HEK293T (cell line): ENCODE data around the gene VAV2.

Experiments
- BHLHE40 ChIP-seq: fragments of 450-650 bp; IDR thresholded peaks from 2 replicates; pipeline ENCODE4 v1.6.1; 2016; ENCODE audit warnings: mild to moderate bottlenecking, moderate library complexity, borderline replicate concordance
- FOXA1 ChIP-seq: fragments of 450-650 bp; IDR thresholded peaks from 2 replicates; pipeline ENCODE4 v1.6.1; 2016; ENCODE audit warnings: mild to moderate bottlenecking
- L3MBTL2 ChIP-seq: fragments of 450-650 bp; conservative IDR thresholded peaks from 2 replicates; pipeline ENCODE4 v1.6.1; 2016; ENCODE audit warnings: mild to moderate bottlenecking
- SUZ12 ChIP-seq: fragments of 450-650 bp; IDR thresholded peaks from 2 replicates; pipeline ENCODE4 v1.6.1; 2016; ENCODE audit warnings: mild to moderate bottlenecking
- TF ChIP-seq, protein P1 (sequence below): fragments of 450-650 bp; IDR thresholded peaks from 2 replicates; pipeline ENCODE4 v1.6.1; 2016

GRCh38 chr9:133734590-133735414 lies 257.3 kb downstream of the VAV2 start:
- TF ChIP-seq FOXA1 (no peak), BHLHE40 (no peak), L3MBTL2 (no peak), SUZ12 (no peak)
- TF ChIP-seq, protein P1, sequence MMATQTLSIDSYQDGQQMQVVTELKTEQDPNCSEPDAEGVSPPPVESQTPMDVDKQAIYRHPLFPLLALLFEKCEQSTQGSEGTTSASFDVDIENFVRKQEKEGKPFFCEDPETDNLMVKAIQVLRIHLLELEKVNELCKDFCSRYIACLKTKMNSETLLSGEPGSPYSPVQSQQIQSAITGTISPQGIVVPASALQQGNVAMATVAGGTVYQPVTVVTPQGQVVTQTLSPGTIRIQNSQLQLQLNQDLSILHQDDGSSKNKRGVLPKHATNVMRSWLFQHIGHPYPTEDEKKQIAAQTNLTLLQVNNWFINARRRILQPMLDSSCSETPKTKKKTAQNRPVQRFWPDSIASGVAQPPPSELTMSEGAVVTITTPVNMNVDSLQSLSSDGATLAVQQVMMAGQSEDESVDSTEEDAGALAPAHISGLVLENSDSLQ = no peak
